GM21381 (cell line): ENCODE data around the gene KHDC4.
"Not testable (repeated sequence)": the region's sequence is repeated elsewhere in the genome, so short reads cannot be mapped to it uniquely, and the experiment has no call there.

Experiments used
- ATAC-seq: cut with Tn5 transposase; IDR thresholded peaks from one replicate; pipeline ENCODE4 v1.9.1; 2021; ENCODE audit warnings: mild to moderate bottlenecking, moderate library complexity; ENCODE audit not compliant: unreplicated experiment

The KHDC4 gene

DNA sequence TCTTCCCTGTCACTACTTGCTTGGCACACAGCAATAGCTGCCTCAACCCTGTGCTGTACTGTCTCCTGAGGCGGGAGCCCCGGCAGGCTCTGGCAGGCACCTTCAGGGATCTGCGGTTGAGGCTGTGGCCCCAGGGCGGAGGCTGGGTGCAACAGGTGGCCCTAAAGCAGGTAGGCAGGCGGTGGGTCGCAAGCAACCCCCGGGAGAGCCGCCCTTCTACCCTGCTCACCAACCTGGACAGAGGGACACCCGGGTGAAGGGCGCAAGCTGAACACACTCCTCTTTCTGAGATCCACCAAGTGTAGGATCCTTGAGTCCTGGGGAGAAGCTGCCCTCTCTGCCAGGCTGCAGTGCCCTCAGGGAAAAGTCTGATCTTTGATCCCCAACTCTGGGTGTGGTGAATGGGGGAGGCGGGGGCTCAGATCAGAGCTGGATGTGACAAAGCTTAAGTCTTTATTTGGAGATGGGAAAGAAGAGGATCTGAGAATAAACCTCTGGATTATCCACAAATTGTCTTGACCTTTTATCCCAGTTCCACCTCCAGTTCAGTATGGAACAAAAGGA, 8.4 kb upstream of the KHDC4 start:
- no peak for ATAC-seq

DNA sequence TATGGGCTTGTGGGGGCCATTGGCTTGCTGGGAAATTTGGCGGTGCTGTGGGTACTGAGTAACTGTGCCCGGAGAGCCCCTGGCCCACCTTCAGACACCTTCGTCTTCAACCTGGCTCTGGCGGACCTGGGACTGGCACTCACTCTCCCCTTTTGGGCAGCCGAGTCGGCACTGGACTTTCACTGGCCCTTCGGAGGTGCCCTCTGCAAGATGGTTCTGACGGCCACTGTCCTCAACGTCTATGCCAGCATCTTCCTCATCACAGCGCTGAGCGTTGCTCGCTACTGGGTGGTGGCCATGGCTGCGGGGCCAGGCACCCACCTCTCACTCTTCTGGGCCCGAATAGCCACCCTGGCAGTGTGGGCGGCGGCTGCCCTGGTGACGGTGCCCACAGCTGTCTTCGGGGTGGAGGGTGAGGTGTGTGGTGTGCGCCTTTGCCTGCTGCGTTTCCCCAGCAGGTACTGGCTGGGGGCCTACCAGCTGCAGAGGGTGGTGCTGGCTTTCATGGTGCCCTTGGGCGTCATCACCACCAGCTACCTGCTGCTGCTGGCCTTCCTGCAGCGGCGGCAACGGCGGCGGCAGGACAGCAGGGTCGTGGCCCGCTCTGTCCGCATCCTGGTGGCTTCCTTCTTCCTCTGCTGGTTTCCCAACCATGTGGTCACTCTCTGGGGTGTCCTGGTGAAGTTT, 7.8 kb upstream of the KHDC4 start:
- no peak for ATAC-seq

DNA sequence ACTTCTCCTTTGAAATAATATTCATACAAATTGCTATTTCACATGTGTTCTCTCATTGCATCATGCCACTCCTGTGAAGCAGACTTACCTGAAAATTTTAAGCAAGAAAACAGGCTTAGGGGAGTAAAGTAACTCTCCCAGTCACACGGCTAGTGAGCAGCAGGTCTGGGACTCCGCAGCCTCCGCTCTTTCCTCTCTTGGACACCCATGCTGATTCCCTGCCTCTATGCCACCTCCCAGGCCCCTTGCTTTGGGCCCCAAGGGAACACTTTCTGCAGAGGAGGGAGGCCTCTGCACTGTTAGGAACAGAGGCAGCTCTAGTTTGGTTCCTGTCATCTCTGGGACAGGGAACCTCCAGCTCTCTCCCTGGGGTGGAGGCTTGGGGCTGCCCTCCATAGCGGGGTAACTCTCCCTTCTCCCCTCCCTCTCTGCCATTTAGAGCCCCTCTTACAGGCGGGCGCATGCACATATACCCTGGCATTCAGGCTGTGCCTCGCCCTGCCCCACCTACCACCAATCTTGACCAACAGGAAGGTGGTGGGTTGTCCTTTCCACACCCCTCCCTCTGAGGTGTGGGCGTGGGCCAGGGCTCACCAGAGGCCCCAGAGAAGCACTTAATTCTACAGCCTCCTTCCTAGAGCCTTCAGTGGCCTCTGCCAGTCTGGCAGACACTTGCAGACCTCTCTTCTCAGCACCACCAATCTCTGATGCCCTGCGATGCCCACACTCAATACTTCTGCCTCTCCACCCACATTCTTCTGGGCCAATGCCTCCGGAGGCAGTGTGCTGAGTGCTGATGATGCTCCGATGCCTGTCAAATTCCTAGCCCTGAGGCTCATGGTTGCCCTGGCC, 7.0 kb upstream of the KHDC4 start, which contains the start of gene RXFP4:
Gene RXFP4, plus strand, starts transcription at position 646 of the 852 bp plus-strand sequence. Its CDS starts 72 bp downstream, at position 718.
- no peak for ATAC-seq

DNA sequence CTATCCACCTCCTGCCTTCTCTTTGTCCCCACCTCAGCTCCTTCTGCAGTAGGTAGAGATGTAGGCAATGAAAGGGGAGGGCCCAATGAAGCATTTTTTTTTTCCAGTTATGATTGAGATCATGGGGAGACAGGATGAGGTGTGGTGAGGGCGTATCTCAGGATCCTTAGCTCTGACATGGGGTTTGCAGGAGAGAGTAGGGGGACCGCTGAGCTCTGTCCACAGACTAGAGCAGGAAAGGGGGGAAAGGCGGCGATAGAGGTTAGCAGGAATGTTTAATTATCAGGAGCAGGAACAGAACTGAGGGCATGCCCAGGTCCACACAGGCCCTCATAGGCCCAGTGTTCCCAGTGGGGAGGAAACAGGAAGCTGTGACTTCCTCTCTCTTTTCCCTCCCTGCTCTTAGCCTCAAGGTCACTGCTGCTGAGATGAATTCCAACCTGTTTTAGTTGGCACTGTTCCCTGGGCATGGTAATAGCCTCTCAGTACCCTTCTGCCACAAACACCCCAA, 6.3 kb upstream of the KHDC4 start:
- no peak for ATAC-seq

DNA sequence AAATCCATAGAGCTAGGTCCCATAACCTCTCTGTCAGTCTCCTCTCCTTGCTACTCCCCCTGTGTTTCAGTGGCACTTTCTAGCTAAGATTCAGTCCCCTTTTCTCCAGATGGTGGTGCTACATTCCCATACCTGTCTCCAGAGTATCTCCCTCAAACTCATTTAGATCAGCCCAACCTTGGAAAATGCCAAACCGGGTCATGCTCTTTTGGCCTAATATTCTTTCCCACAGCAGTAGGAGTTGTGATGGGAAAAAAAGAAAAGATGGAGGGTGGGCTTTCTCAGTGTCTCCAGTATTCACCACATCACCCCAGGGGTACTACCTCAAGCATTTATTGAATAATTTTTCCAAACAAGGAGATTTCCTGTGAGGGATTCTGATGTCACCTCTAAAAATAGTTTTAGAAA, 4.0 kb upstream of the KHDC4 start:
- no peak for ATAC-seq

GRCh38 chr1:155934936-155935590, 850 bp upstream of the KHDC4 start:
- ATAC-seq, result no peak

GRCh38 chr1:155933591-155934096, 569 bp downstream of the KHDC4 start:
- ATAC-seq, result no peak

DNA sequence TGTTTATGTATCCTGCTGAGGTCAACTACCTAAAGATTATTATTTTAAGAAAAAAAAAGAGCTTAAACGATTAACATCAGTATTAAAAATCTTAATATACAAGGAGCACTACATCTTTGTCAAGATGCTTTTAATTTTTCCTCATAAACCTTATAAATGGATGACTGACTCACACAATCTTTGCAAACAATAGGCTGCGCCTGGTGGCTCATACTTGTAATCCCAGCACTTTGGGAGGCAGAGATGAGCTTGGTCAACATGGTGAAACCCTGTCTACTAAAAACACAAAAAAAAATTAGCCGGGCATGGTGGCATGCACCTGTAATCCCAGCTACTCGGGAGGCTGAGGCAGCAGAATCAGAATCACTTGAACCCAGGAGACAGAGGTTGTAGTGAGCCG, 1.7 kb downstream of the KHDC4 start:
- no peak for ATAC-seq

DNA sequence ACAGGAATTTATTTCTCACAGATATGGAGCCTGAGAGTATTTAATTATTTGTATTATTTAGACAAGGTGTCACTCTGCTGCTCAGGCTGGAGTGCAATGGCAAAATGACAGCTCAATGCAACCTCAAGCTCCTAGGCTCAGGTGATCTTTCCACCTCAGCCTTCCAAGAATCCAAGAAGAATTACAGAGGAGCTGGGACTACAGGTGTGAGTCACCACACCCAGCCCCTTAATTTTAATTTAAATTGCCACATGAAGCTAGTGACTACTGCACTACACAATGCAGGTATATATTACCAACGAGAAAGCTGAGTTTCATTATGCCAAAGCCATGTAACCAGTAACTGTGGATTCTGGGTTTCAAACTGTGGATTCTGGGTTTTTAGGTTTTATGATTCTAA, 2.1 kb downstream of the KHDC4 start:
- no peak for ATAC-seq

DNA sequence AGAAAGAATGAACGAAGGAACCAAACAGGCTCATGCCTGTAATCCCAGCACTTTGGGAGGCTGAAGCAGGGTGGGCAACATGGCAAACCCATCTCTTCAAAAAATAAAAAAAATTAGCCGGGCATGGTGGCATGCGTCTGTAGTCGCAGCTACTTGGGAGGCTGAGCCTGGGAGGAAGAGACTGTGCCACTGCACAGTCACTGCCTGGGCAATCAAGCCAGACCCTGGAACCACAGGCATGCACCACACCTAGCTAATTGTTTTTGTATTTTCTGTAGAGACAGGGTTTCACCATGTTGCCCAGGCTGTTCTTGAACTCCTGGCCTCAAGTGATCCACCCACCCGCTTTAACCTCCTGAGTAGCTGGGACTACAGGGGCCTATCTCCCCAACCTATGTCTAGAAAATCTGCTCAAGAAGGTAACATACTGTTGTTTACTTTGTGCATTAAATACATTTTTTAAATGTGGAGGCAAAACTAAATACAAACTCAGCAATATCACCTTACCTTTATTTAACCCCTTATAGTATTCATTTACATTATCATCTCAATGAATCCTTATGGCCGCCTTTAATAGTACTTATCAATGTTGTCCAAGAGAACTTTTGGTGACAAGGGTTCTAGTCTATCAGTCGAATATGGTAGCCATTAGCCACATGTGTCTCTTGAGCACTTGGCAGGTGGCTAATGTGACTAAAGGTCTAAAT, 2.7 kb downstream of the KHDC4 start:
- no peak for ATAC-seq

- not testable (repeated sequence) for ATAC-seq
These were observed 3.5 kb downstream of the KHDC4 start for GRCh38 chr1:155930725-155931124.

- no peak for ATAC-seq
These were observed 5.2 kb downstream of the KHDC4 start for GRCh38 chr1:155929057-155929456.

- no peak for ATAC-seq
These were observed 8.7 kb downstream of the KHDC4 start for GRCh38 chr1:155925506-155925905.

DNA sequence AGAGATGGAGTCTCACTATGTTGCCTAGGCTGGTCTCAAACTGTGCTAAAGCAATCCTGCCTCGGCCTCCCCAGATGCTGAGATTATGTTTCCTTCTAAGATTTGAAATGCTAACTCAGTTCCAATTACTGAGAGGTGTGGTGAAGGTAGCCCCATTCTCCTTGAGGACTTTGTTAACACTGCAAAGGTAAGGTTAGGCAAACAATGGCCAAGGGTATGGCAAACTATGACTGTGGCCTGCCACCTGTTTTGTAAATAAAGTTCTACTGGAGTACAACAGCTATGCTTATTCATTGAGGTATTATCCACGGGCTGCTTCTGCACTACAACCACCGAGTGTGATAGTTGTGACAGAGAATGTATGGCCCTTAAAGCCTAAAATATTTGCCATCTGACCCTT, 13.5 kb downstream of the KHDC4 start:
- no peak for ATAC-seq

DNA sequence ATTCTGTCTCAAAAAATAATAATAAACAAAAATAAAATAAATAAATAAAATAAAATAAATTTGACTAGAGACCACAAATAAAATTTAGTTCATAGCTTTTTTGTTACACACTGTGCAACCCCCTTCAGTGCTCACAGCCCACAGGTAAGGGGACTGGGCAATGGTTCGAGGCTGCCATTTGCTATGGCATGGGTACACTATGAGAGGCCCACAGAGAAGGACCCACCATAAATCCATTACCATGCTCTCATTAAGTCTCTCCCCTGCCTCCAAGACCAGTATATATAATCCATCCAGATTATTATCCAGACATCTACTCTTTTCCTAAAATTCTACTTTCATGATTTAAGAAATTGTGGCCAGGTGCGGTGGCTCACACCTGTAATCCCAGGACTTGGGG, 14.4 kb downstream of the KHDC4 start:
- no peak for ATAC-seq

DNA sequence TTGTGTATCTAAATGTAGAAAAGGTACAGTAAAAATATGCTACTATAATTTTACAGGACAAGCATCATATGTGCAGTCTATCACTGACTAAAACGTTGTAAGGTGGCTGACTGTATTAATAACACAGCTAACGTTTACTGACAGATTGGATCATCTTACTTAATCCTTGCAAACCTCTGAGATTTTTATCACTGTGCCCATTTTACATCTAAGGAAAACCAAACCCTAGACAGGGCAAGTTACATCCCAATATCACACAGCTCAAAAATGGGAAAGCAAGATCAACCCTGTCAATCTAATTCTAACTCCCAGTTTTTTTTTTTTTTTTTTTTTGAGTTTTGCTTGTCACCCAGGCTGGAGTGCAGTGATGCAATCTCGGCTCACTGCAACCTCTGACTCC, 15.6 kb downstream of the KHDC4 start:
- no peak for ATAC-seq

- no peak for ATAC-seq
These were observed 20.1 kb downstream of the KHDC4 start for GRCh38 chr1:155913969-155914757.

DNA sequence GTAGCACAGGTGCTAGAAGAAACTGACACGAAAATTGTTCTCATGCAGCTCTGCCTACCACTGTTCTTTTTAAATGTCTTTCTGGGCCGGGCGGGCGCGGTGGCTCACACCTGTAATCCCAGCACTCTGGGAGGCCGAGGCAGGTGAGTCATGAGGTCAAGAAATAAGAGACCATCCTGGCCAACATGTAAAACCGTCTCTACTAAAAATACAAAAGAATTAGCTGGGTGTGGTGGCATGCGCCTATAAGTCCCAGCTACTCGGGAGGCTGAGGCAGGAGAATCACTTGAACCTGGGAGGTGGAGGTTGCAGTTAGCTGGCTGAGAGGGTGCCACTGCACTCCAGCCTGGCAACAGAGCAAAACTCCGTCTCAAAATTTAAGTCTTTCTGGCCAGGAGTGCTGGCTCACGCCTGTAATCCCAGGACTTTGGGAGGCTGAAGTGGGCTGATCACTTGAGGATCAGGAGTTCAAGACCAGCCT, 22.1 kb downstream of the KHDC4 start:
- peak; percentile 9 for ATAC-seq
